OCI-LY1 (cell line): ENCODE results near the gene ZNF474.

ENCODE experiments used
- EZH2 ChIP-seq: fragments of 200-600 bp; sonication (generic), shearing (Covaris generic); IDR thresholded peaks from 2 replicates; pipeline ENCODE4 v1.8.0; 2017; ENCODE audit warnings: borderline replicate concordance, mixed run types, mild to moderate bottlenecking, antibody characterized with exemption, low read length, moderate library complexity, mixed read lengths
- TF ChIP-seq, protein P1 (sequence below): fragments of 200-600 bp; sonication (generic), shearing (Covaris generic); IDR thresholded peaks from 2 replicates; pipeline ENCODE4 v1.5.1; 2017; ENCODE audit warnings: mild to moderate bottlenecking, antibody characterized with exemption, low read length, moderate library complexity, mixed read lengths

- no peak for TF ChIP-seq EZH2
- TF ChIP-seq, protein P1, sequence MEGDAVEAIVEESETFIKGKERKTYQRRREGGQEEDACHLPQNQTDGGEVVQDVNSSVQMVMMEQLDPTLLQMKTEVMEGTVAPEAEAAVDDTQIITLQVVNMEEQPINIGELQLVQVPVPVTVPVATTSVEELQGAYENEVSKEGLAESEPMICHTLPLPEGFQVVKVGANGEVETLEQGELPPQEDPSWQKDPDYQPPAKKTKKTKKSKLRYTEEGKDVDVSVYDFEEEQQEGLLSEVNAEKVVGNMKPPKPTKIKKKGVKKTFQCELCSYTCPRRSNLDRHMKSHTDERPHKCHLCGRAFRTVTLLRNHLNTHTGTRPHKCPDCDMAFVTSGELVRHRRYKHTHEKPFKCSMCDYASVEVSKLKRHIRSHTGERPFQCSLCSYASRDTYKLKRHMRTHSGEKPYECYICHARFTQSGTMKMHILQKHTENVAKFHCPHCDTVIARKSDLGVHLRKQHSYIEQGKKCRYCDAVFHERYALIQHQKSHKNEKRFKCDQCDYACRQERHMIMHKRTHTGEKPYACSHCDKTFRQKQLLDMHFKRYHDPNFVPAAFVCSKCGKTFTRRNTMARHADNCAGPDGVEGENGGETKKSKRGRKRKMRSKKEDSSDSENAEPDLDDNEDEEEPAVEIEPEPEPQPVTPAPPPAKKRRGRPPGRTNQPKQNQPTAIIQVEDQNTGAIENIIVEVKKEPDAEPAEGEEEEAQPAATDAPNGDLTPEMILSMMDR, result no peak
Measured at GRCh38 chr5:122138356-122138755, 9.0 kb downstream of the ZNF474 start.
